ENCODE measurements around the gene CCDC93.

Gene CCDC93

DNA sequence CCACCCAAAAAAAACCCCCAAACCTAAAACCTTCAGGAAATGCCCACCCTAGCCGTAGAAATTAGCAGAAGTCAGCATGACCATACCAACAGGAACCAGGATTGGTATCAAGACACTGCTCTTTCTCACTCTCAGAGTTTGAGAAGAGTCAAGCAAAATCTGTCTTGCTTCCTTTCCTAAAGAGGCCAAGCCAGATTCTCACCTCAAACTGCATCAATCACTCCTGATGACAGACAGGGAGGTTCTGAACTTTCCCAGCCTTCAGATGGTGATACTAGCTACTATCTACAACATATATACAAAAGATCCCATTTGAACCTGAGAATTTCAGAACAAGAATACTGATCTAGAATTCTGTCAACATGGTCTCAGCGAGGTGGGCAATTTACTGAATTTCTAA is 29.7 kb downstream of the CCDC93 start:
- no peak for FAIRE-seq

DNA sequence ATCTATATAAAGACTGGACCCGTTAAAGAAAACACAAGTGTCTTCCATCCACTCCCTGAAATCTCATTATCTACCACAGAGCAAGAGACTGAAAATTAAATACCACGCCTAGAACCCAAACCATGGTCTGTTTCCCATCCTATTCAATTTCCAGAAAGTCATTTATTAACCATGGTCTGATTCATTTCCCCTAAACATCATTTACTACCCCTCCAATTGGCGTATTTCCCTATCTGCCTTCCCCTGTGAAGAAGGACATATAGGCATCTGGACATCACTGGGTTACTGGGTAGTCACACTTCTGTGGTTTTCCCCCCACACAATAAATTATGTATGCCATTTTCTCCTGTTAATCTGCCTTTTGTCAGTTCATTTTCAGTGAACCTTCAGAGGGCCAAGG is 30.8 kb downstream of the CCDC93 start:
- FAIRE-seq = no peak

DNA sequence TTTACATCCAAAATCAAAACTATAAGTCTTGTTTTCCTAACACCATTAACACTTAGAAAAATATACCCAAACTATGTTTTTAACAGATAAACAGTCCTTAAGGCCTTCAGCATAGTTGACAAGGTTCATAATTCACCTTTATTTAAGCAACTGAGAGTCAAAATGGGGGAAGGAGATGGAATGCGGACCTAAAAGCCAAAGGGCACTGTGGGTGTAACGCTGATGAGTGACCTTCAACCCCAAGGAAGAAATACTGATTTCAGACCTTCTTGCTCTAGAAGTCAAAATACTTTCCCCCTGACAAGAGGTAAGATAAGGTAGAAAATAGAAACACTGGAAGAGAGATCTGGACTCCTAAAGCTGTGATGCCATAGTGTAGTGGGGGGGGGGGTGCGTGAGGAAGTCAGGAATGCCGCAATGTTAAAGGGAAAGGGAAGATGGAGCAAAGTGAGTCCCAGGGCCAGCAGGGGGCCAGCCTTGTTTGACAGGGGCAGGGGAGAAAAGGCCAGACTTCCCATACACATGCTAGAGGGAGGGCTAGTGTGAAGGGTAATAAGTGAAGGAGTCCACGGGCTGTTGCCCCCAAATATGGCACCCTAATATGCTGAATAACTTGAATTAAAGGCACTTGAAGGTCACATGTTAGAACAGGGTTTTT is 31.4 kb downstream of the CCDC93 start:
- no peak for FAIRE-seq

DNA sequence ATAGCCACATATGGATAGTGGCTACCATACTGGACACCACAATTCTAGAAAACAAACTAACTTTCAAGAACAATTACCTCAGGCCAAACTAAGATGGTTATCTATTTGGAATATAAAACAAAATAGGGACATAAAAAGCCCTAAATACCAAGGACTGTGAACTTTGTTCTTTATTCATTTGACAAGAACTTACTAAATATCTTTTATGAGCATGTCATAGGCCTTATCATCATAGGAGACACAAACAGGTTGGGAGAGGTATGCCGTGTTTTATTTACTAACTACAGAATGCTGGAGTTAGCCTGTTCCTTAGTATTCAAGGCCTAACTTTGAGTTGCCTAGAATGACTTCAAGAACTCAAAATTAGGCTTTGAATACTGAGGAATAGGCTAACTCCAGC is 32.1 kb downstream of the CCDC93 start:
- FAIRE-seq = no peak

DNA sequence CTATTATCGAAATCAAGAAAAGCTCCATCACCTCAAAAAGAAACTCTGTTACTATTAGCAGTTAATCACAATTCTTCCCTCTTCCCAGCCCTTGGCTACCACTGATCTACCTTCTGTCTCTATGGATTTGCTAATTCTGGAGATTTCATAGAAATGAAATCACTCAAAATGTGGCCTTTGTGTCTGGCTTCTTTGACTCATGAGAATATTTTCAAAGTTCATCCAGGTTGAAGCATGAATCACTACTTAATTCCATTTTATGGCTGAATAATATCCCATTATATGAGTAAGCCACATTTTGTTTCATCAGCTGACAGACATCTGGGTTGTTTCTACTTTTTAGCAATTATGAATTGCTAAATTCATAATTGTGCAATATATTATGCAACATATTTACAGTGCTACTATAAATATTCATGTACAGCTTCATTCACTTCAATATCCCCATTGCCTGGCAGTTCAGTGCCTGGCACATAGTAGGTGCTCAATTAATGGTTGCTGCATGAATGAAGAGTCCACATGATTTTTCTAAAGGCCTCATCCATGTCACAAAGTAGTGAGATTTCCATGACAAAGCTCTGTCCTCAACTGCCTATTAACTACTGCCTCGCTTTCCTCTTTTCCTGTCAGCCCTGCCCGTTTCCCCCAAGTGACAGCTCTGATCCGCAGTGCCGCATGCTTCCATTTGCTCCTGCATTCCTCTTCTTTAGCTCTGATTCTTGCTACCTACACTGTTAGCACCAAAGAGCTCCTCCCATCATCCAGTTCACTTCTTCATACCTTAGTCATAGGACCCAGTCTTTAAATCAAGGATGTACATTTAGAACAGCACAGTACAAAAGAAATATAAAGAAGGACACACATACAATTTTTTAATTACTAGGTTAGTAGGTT is 32.8 kb downstream of the CCDC93 start:
- FAIRE-seq = no peak

DNA sequence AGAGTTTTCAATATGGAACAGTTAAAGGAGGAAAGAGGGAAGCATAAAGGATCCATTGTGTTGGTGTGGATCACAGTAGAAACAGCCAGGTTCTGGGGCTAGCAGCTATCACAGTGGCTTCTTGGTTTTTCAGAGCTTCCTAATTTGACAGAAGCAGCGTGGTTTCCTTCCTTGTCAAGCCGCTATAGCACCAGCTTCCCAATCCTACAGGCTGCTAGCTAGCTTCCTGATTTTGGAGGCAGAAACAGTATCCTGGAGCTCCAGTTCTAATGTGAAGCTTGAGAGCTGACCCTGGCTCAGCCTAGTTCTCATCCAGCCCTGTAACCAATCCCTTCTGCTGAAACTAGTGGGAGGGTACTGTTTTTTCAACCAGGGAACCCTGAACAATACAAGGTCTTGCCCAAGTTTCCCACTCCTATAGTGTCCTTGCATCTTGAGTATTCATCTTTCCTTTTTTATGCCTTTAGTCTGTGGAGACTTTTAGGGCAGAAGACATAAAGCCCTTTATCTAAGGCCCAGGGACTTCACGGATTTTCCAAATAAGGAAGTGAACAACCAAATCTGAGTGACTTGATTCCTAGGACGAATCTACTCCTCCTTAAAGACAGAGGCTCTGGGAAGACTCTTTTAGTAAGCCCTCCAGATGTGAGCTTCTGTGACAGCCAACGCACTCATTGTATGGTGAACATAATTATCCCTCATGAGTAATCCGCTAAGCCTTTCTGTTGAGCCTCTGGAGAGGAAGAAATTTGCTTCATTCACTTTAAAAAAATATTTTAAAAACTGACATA is 33.8 kb downstream of the CCDC93 start:
- FAIRE-seq = no peak

DNA sequence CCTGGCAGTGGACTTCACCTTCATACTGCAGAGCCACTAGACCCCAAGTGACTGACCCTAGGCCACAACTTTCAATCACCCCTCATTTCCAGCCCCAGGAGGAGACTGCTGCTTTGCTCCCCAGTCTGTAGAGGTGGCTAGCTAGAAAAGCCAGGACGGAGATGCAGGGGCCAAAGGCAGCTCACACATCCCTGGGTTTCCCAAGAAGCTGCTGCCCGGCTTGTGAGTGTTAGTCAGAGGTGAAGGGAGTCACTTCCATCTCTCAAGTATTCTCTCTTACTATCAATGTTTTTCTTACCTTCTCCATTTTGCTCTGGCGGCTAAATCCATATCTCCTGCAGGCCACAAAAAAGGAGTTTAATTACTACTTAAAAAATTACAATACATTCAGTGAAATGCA is 36.2 kb downstream of the CCDC93 start:
- FAIRE-seq = no peak

DNA sequence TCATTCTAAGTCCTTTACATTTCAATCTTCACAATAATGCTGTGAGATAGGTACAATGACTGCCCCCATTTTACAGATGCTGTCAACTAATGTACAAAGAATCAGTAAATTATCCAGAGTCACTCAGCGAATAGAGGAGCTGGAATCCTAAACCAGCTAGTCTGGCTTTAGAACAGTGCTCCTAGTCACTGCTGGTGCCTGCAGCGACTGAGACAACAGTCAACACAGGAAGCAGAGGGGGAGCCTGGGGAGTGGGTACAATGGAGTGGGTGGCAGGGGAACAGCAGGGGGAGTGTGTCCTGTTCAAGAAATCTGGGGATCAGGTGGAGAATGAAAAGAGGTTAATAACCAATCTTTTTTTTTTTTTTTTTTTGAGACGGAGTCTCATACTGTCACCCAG is 37.3 kb downstream of the CCDC93 start:
- no peak for FAIRE-seq

DNA sequence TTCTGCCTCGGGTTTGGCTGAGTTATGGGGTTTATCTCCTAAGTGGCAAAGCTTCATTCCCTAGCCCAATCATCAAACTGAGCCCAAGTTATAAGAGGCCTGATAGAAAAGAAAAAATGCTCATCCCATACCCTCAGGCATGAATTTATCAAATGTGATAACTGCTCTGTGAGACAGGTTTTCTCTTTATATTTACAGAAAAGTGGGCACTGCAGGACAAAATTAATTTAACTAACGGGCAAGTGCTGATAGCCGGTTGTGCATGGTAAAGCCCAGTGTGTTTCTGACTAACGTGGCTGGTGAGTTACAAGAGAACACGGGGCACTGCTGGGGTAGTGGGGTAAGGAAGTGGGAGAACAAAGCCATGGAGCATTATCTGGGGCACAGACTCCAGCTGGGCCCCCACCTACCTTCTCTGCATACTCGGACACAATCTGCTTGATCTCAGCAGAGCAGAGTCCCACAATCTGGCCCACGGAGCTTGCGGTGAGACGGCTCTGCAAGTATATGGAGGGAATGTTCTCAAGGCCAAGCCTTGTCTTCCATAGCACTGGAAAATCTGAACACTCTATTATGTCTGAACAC is 40.3 kb downstream of the CCDC93 start:
- no peak for FAIRE-seq

DNA sequence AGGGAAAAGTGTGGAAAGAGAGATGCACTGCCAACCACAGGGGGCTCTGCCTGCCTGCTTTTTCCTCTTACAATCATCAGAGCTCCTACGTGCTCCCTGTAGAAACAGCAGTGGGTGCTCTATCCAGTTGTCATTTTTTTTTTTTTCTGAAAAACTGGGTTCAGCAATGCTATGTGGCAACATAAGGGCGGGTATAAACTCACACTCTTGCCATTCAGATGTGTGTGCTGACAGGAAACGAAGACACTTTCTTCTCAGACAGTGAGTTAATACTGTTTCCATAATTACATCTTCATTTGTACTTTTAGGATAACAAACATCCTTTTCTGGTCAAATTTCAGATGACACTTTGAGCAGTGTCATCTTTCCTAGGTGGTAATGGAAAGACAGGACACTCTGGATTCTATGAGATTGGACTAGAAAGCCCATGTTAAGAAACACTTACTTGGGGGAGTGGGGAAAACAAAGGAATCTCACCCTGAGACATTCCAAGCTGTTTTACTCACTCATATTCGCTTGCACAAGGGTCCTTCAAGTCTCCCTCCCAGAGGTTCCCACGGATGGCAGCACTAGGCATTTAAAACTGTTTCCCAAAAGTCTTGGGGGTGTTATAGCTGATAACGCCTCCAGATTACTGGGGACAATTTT is 41.3 kb downstream of the CCDC93 start:
- no peak for FAIRE-seq

DNA sequence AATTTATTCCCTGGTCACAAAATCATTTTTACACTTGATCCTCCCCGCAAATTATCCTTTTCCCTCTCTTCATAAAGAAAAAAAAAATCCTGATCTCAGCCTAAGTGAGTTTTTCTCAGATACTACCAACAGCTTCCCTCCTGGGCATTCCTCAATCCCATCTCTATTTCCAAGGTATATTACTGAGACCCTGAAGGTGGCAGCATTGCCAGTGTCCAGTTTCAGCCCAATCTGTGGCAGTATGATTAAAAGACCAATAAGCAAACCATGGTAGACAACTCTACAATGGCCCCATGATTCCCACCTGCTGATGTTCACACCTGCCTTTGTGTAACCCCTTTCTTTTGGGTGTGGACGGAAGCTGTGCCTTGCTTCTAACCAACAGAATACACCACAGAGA is 45.1 kb downstream of the CCDC93 start:
- no peak for FAIRE-seq

DNA sequence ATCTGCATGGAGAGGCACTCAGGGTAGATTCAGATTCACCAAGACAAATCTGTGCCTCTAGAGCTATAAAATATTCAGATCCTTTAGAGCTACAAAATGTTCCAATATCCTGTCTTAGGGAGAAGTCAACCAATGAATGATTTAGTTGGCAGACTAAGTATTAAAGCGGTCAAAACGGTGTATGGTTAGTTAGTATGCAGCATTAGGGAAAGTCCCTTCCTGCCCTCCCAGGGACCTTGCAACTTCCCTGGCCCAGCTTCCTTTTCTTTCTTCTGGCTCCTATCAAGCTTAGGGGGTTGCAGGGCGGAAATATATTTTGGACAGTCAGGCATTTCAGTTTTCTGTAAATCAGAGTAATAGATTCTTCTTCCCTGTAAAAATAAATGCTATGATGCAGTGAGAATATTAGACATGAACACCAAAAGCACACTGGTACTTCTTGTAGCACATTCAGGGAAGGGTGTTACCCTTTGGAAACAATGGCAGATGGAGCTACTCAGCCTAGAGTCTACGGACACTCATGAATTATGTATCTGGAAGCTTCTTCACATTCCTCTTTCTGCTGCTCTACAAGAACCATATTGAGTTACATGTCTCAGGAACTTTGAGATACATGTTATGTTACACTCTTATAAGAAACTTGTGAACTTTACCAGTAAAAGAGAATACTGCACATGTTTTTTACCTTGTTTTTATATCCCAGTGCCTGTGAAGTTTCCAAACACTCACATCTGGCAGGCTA is 45.7 kb downstream of the CCDC93 start:
- FAIRE-seq = no peak

DNA sequence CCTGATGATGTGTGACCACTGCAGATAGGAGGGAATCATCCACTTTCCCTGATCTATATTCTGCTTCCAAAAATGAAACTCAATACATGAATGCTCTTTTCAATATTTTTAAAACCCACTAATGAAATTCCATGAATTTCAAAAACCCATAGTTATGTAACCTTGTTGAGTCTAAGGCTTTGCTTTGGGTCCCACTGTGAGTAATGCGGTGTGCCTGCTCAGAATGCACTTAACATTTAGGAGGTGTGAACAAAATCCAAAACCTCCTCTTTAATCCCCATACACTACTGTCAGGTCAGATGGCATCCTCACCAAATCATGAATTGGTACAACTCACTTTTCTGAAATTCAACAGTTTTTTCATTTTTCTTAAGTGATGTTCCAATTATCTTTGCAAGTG is 50.4 kb downstream of the CCDC93 start:
- no peak for FAIRE-seq

DNA sequence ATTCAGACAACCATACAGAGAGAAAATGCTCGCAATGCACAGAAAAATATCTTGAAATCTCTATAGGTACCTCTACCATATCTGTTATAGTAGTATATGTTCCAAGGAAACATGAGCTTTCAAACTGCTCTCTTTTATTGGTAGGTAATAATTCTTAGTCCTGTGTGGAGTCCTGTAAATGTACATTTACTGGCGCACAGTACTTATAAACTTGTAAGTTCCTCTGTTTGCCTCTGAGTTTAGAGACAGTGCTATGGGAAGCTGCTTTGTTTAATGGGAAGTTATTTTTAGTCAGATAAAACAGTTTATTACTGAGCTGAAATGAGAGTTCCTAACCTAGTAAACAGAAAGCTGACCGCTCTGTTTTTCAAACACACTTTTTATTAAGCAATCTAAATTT is 52.7 kb downstream of the CCDC93 start:
- no peak for FAIRE-seq

DNA sequence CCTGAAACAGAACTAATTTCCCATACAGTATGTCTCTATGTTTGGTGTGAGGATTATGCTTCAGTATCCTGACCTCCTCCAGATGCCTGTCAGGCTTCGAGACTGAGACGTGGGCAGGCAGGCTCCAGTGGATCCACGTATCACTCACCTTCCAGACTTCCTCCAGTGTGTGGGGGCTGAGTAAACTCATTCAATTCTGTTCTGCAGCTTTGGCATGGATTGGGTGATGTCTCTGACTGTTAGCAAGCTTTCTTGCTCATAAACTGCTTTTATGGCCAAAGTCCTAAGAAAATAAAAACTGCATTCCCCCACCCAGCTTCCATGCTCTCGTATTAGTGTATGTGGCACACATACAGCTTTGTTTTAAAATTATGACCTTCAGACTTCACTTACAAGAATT is 53.6 kb downstream of the CCDC93 start:
- no peak for FAIRE-seq

DNA sequence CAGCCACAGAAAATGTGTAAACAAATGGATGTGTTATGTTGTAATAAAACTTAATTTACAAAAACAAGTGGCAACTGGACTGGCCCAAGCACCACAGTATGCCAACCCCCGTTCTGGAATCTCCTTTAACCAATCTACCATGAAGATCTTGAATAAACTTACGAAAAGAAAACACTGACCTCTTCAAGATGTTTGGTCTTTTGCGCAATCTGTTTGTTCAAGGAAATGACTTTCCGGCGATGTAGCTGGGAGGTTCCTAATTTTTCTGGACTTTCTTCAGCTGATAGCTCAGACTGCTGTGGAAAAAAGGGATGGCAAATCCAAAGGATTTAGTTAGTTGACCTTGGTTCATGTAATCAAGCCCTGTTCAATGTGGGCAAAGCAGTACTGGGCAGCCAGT is 55.7 kb downstream of the CCDC93 start:
- FAIRE-seq = no peak

DNA sequence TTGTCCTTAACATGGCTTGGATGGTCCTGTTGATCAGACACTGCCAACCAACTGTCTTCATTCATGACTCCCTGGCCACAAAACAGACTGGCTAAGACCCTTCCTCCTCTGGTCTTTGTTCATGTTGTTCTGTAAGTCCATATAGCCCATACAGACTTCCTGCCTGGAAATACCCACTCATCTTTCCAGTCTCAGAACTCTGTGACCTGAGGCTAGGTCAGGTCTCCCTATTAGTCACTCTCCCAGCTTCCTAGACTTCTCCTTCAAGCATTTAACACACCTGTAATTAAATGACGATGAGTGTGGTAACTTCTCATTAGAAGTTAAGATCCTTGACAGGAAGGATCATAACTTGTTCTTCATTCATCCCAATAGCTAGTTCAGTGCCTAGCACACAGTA is 56.3 kb downstream of the CCDC93 start:
- no peak for FAIRE-seq

DNA sequence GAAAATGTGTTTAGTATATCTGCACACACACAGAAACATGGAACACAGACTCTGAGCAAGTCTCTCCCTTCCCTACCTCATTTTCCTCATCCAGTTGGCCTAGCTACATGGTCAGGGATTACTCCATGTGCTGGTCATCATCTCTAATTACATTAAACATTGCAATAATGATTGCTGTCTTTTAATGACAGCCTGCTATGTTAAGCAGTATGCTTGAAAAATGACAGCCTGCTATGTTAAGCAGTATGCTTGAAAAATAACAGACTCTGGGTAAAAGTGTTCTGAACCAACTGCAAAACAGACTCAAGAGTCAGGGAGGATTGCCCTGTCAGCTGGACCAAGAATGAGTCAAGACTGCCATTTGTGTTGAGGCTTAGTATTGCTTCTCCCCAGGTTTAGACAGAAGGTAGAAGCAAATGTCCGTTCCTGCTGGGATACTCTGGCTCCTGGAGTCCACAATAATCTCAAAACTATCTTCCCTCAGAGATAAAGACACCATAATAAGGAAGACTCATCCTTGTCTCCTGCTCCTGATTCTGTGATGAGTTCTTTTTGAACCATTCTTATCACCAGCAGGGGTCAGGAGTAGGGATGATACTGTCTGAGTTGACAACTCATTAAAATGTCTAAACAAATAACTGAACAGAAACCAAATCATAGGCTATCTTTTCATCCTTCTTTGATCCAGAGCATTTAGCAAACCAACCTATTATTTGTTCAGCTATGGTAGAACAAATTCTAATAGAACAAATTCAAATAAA is 57.7 kb downstream of the CCDC93 start:
- no peak for FAIRE-seq

DNA sequence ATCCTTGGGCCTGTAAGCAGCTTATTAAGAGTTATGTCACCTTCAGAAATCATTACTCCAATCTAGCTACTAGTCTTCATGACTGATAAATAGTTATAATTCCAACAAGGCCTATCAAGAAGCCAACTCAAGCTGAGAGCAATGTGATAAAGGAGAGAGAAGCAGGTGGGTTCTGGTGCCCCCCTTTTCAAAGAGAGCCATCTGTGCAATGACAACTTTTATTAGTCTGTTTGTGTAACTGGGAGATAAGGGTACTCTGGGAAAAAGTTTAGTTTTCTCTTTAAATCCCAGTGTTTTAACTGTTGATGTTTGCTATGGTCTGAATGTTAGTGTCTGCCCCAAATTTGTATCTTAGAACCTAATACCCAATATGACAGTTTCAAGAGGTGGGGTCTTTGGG is 60.6 kb downstream of the CCDC93 start:
- no peak for FAIRE-seq

DNA sequence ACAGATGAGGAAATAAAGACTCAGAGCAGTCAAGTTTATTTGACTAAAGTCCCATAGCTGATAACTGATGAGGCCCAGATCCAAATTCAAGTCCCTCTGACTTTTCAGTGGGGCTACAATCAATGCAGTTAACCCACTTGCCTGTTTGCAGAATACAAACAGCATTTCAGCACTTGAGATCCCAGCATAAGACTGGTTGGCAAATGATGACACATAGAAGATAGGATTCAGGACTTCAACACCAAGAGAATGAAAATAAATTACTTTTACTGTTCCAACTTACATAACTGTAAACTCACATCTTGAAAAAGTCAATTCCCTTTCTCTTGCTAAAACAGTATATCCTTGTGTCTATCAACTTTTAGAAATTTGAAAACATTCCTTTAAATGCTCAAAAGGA is 61.2 kb downstream of the CCDC93 start:
- no peak for FAIRE-seq

DNA sequence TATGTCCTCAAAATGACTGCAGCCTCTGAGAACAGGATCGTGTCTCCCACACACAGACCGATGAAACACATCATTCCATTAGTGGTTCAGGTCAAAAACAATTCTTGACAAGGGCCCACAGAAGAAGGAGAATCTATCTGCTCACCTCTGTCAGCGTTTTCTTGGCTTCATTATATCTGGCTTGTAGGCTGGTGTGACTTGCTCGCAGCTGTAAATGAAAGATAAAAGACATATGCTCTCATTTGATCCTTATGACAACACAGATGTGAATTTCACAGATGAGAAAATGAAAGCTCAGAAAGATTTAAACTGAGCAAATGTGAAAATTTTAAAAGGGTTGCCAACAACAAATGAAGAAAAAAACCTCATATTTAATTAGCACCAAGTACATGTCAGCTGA is 61.6 kb downstream of the CCDC93 start:
- FAIRE-seq = no peak

Measured in A204.1 (cell line).